Glutamatergic neuron (in vitro differentiated cells): Measurements from ENCODE around the gene LMNB1. TPM values are rescaled to one million over a fixed set of nuclear protein-coding genes. Genes with fewer than 3 reads are reported as not detected.
"Not testable (repeated sequence)": the region's sequence is repeated elsewhere in the genome, so short reads cannot be mapped to it uniquely, and the experiment has no call there.

Experiments
- DNase-seq: peaks from one replicate; pipeline ENCODE4 v3.0.0; 2022
- H3K27ac Mint-ChIP-seq: one replicate; pipeline ENCODE4 v1.8.0; 2020; ENCODE audit warnings: mild to moderate bottlenecking, mixed read lengths, inconsistent platforms; ENCODE audit not compliant: unreplicated experiment
- H3K27me3 Mint-ChIP-seq: one replicate; pipeline ENCODE4 v1.8.0; 2020; ENCODE audit warnings: mild to moderate bottlenecking, moderate library complexity, mixed read lengths, inconsistent platforms; ENCODE audit not compliant: unreplicated experiment
- H3K36me3 Mint-ChIP-seq: one replicate; pipeline ENCODE4 v1.8.0; 2020; ENCODE audit warnings: mild to moderate bottlenecking, mixed read lengths, inconsistent platforms; ENCODE audit not compliant: unreplicated experiment
- H3K4me1 Mint-ChIP-seq: one replicate; pipeline ENCODE4 v1.8.0; 2020; ENCODE audit warnings: mild to moderate bottlenecking, low read depth, mixed read lengths, inconsistent platforms; ENCODE audit not compliant: unreplicated experiment
- H3K4me3 Mint-ChIP-seq: one replicate; pipeline ENCODE4 v1.8.0; 2020; ENCODE audit warnings: mild to moderate bottlenecking, mixed read lengths, inconsistent platforms; ENCODE audit not compliant: unreplicated experiment
- H3K9me3 Mint-ChIP-seq: one replicate; pipeline ENCODE4 v1.8.0; 2020; ENCODE audit warnings: mild to moderate bottlenecking, moderate library complexity, mixed read lengths, inconsistent platforms; ENCODE audit not compliant: unreplicated experiment
- long read RNA-seq: library from polyadenylated mRNA; unstranded; transcript quantifications from one replicate; pipeline ENCODE4 v2.0.0, GENCODE V29; 2020; ENCODE audit not compliant: unreplicated experiment
- total RNA-seq: library from RNA; stranded (reverse); fragmentation: NEBNext Ultra II Directional; extraction: Animal tissue kit (Norgen Biotek cat#: 25700); gene quantifications from one replicate; pipeline ENCODE4 v1.2.1, GENCODE V29; 2021; ENCODE audit not compliant: unreplicated experiment
- TF ChIP-seq, protein P1 (sequence below): fragments of 200-600 bp; sonication (generic); IDR thresholded peaks from one replicate; pipeline ENCODE4 v1.5.0; 2021; ENCODE audit not compliant: partially characterized antibody, unreplicated experiment

Gene LMNB1, protein sequence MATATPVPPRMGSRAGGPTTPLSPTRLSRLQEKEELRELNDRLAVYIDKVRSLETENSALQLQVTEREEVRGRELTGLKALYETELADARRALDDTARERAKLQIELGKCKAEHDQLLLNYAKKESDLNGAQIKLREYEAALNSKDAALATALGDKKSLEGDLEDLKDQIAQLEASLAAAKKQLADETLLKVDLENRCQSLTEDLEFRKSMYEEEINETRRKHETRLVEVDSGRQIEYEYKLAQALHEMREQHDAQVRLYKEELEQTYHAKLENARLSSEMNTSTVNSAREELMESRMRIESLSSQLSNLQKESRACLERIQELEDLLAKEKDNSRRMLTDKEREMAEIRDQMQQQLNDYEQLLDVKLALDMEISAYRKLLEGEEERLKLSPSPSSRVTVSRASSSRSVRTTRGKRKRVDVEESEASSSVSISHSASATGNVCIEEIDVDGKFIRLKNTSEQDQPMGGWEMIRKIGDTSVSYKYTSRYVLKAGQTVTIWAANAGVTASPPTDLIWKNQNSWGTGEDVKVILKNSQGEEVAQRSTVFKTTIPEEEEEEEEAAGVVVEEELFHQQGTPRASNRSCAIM
- 94.3 TPM for total RNA-seq
- long read RNA-seq, partial matches to known transcripts = 0 of 1 reads
- long read RNA-seq, other reads (novel, unspliced or antisense) = 0 of 1 reads

DNA sequence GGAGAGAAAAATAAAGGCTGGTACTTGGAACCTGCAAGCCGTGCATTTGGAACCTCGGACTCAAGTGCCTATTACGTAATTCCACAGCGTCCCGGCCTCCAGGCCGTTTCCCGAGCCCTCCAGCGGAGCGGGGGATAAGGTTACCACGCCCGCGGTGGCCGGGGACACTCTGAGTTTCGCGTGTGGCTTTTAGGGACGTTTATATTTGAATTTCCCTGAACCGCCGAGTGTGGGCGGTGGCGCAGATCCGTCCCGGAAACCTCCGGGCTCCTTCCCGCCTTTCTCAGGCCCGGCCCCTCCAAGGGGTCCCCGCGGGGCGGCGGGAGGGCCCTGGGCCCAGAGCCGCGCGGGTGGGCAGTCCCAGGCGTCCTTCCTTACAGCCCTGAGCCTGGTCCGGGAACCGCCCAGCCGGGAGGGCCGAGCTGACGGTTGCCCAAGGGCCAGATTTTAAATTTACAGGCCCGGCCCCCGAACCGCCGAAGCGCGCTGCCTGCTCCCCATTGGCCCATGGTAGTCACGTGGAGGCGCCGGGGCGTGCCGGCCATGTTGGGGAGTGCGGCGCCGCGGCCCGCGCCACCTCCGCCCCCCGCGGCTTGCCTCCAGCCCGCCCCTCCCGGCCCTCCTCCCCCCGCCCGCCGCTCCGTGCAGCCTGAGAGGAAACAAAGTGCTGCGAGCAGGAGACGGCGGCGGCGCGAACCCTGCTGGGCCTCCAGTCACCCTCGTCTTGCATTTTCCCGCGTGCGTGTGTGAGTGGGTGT is at the start of gene LMNB1:
LMNB1 (plus strand) TSS at position 638 of the 758 bp plus-strand sequence. CDS start 373 bp downstream, outside the sequence.
- DNase-seq = peak; percentile 96
- peaks cover 10% of the 10 kb centered on the region for H3K4me1 Mint-ChIP-seq
- H3K36me3 Mint-ChIP-seq = no peaks in the 10 kb centered on the region
- H3K27ac Mint-ChIP-seq = peak within 1 kb of the TSS; percentile 96
- H3K4me3 Mint-ChIP-seq = peak within 1 kb of the TSS; percentile 96
- H3K27me3 Mint-ChIP-seq = peaks cover 13% of the 10 kb centered on the region
- H3K9me3 Mint-ChIP-seq = peaks cover 12% of the 10 kb centered on the region
- TF ChIP-seq, protein P1, sequence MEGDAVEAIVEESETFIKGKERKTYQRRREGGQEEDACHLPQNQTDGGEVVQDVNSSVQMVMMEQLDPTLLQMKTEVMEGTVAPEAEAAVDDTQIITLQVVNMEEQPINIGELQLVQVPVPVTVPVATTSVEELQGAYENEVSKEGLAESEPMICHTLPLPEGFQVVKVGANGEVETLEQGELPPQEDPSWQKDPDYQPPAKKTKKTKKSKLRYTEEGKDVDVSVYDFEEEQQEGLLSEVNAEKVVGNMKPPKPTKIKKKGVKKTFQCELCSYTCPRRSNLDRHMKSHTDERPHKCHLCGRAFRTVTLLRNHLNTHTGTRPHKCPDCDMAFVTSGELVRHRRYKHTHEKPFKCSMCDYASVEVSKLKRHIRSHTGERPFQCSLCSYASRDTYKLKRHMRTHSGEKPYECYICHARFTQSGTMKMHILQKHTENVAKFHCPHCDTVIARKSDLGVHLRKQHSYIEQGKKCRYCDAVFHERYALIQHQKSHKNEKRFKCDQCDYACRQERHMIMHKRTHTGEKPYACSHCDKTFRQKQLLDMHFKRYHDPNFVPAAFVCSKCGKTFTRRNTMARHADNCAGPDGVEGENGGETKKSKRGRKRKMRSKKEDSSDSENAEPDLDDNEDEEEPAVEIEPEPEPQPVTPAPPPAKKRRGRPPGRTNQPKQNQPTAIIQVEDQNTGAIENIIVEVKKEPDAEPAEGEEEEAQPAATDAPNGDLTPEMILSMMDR = no peak

DNA sequence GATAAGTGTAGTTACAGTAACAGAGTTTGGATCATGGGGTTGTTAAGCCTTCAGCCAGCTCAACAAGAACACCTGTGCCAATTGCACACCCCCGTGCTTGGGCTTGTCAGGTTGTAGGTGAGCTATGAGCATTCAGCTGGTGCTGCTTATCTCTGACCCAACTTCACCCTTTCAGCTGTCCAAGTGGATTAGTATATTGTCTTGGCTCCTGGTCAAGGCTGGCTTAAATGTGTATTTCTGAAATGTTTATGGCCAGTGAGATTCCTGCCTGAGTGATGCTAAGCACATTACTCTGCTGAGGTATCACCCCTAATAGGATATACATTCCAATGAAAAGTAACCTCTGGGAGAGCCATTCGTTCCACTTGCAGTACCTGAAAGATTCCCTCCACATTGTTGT is 44.2 kb upstream of the LMNB1 start:
- Mint-ChIP-seq H3K27ac (no peak overlapping the region), H3K4me3 (no peak overlapping the region), H3K9me3 (peaks cover 1% of the 10 kb centered on the region)

DNA sequence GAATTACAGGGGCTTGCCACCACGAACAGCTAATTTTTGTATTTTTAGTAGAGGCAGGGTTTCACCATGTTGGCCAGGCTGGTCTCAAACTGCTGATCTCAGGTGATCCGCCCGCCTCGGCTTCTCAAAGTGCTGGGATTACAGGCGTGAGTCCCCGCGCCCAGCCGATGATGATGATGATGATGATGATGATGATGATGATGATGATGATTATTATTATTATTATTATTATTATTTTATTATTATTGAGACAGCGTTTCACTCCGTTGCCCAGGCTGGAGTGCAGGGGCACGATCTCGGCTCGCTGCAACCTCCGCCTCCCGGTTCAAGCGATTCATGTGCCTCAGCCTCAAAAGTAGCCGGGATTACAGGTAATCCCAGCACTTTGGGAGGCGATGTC is 42.4 kb upstream of the LMNB1 start:
- H3K27ac Mint-ChIP-seq, H3K4me1 Mint-ChIP-seq, DNase-seq, H3K4me3 Mint-ChIP-seq, H3K36me3 Mint-ChIP-seq, H3K27me3 Mint-ChIP-seq, H3K9me3 Mint-ChIP-seq: not testable (repeated sequence)

More for the DNA sequence above, 44.2 kb upstream of the LMNB1 start:
- Mint-ChIP-seq H3K36me3 (no peaks in the 10 kb centered on the region), H3K4me1 (no peaks in the 10 kb centered on the region), H3K27me3 (no peaks in the 10 kb centered on the region)
- DNase-seq = no peak
- TF ChIP-seq, protein P1 = no peak

DNA sequence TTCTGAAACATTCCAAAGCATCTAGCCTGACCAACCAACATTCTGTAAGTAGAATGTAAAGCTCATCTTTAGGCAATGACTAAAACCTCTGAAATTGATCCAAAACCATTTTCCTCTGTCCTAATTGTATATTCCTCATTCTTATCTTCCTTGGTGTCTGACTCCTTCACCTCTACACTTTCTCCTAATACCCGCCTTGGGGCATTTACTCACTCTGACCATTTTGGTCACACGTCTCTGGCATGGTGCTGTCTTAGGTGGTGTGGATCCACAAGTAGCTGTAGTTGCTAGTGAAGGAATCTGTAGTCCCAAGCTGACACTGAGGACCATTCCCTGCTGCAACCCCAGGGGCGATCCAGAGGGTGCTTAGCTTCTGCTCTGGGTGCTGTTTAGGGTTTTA is 40.8 kb upstream of the LMNB1 start:
- Mint-ChIP-seq H3K9me3 (peaks cover 3% of the 10 kb centered on the region), H3K36me3 (no peaks in the 10 kb centered on the region), H3K27ac (no peak overlapping the region), H3K27me3 (peaks cover 2% of the 10 kb centered on the region), H3K4me1 (no peaks in the 10 kb centered on the region), H3K4me3 (no peak overlapping the region)
- no peak for DNase-seq
- TF ChIP-seq, protein P1 = no peak

GRCh38 chr5:126741361-126741760 is 35.6 kb upstream of the LMNB1 start:
- peaks cover 3% of the 10 kb centered on the region for H3K9me3 Mint-ChIP-seq
- no peaks in the 10 kb centered on the region for H3K4me1 Mint-ChIP-seq
- TF ChIP-seq, protein P1 = no peak
- no peak overlapping the region for H3K4me3 Mint-ChIP-seq
- peaks cover 2% of the 10 kb centered on the region for H3K27me3 Mint-ChIP-seq
- no peak for DNase-seq
- H3K27ac Mint-ChIP-seq = no peak overlapping the region
- no peaks in the 10 kb centered on the region for H3K36me3 Mint-ChIP-seq
